Mesenteric fat pad (tissue), 1 donor: ENCODE data around the gene FUNDC2. TPM values are rescaled to one million over a fixed set of nuclear protein-coding genes. Genes with fewer than 3 reads are reported as not detected.
A peak's percentile ranks its signal among the peaks of the same experiment; 100 is the strongest.
"Not testable (repeated sequence)": the region's sequence is repeated elsewhere in the genome, so short reads cannot be mapped to it uniquely, and the experiment has no call there.

Experiments used
- DNase-seq: peaks from one replicate; pipeline ENCODE4 v3.0.0-alpha.2; 2020; ENCODE audit warnings: low spot score
- long read RNA-seq: library from polyadenylated mRNA; unstranded; transcript quantifications from one replicate; pipeline ENCODE4 v2.0.0, GENCODE V29; 2020
- total RNA-seq: library from RNA; stranded (reverse); fragmentation: NEBNext Ultra II Directional; extraction: Animal tissue kit (Norgen Biotek cat#: 25700); gene quantifications from one replicate; pipeline ENCODE4 v1.2.1, GENCODE V29; 2021
- donor health status: DM: yes; HTN: yes; CAD: no.

FUNDC2 gene
- total RNA-seq = 116 TPM
- long read RNA-seq, full-length matches to known transcripts = 141 of 152 reads
- long read RNA-seq, partial matches to known transcripts = 6 of 152 reads
- long read RNA-seq, other reads (novel, unspliced or antisense) = 5 of 152 reads

- DNase-seq = peak; percentile 96
These were observed at the start of gene FUNDC2 for GRCh38 chrX:155026727-155027508. Gene FUNDC2 (plus strand): TSS chrX:155026844. CDS start chrX:155026939, 95 bp downstream.

- no peak for DNase-seq
These were observed 47.0 kb upstream of the FUNDC2 start for GRCh38 chrX:154979629-154980028.

GRCh38 chrX:154980330-154981115 is 46.1 kb upstream of the FUNDC2 start:
- no peak for DNase-seq

- no peak for DNase-seq
These were observed 45.6 kb upstream of the FUNDC2 start for GRCh38 chrX:154981116-154981411.

- DNase-seq = no peak
These were observed 39.6 kb upstream of the FUNDC2 start for GRCh38 chrX:154986826-154987575.

- DNase-seq = no peak
These were observed 38.7 kb upstream of the FUNDC2 start for GRCh38 chrX:154987940-154988339.

GRCh38 chrX:154988719-154989118 is 37.9 kb upstream of the FUNDC2 start:
- DNase-seq = no peak

- DNase-seq = no peak
These were observed 36.1 kb upstream of the FUNDC2 start for GRCh38 chrX:154990496-154990895.

- DNase-seq = no peak
These were observed 35.6 kb upstream of the FUNDC2 start for GRCh38 chrX:154991039-154991438.

GRCh38 chrX:154991476-154991875 is 35.2 kb upstream of the FUNDC2 start:
- DNase-seq = no peak

- DNase-seq = no peak
These were observed 28.3 kb upstream of the FUNDC2 start for GRCh38 chrX:154998204-154998880.

- DNase-seq = no peak
These were observed 25.8 kb upstream of the FUNDC2 start for GRCh38 chrX:155000841-155001240.

- DNase-seq = no peak
These were observed 24.8 kb upstream of the FUNDC2 start for GRCh38 chrX:155001873-155002272.

- DNase-seq = no peak
These were observed 21.5 kb upstream of the FUNDC2 start for GRCh38 chrX:155005190-155005589.

GRCh38 chrX:155006379-155006778 is 20.3 kb upstream of the FUNDC2 start:
- DNase-seq = not testable (repeated sequence)

- not testable (repeated sequence) for DNase-seq
These were observed 19.6 kb upstream of the FUNDC2 start for GRCh38 chrX:155006913-155007671.

GRCh38 chrX:155008578-155008977 is 18.1 kb upstream of the FUNDC2 start:
- not testable (repeated sequence) for DNase-seq

GRCh38 chrX:155009994-155010472 is 16.6 kb upstream of the FUNDC2 start:
- no peak for DNase-seq

GRCh38 chrX:155020591-155020990 is 6.1 kb upstream of the FUNDC2 start:
- DNase-seq = no peak

- no peak for DNase-seq
These were observed 4.1 kb upstream of the FUNDC2 start, which contains the start of gene F8 for GRCh38 chrX:155022585-155022984. Gene F8 (minus strand): TSS chrX:155022723. CDS start chrX:155022552, 171 bp downstream.
